Keratinocyte (primary cell): ENCODE measurements around the gene ONECUT2. TPM values are rescaled to one million over a fixed set of nuclear protein-coding genes. Genes with fewer than 3 reads are reported as not detected.

Experiments used
- DNase-seq: peaks from one replicate; pipeline ENCODE4 v3.0.0-alpha.2; 2011; ENCODE audit warnings: low read depth, missing footprints, low spot score
- FAIRE-seq: peaks from 2 replicates; lab custom pipeline; 2011; peaks lifted over from hg19 to GRCh38; lab: Jason Lieb, UNC
- H2AFZ ChIP-seq: 2 replicates; pipeline ENCODE4 v1.6.0; 2012; ENCODE audit warnings: low read length, control low read depth, inconsistent platforms; ENCODE audit not compliant: control insufficient read depth
- H3K27ac ChIP-seq: 2 replicates; pipeline ENCODE4 v1.5.1; 2011; ENCODE audit warnings: low read length; ENCODE audit not compliant: control insufficient read depth, insufficient read depth
- H3K27me3 ChIP-seq: 3 replicates; pipeline ENCODE4 v1.6.0; 2011; ENCODE audit warnings: low read length; ENCODE audit not compliant: control insufficient read depth, insufficient read depth; ENCODE audit errors: extremely low read depth
- H3K36me3 ChIP-seq, 2 experiments: 2 replicates in 1 of 2; 3 replicates in 1 of 2; pipeline ENCODE4 v1.5.1; 2011; ENCODE audit warnings: low read length in 2 of 2, mild to moderate bottlenecking in 1 of 2; ENCODE audit not compliant: control insufficient read depth in 2 of 2, insufficient read depth in 2 of 2; ENCODE audit errors: extremely low read depth in 1 of 2
- H3K4me1 ChIP-seq: 3 replicates; pipeline ENCODE4 v1.5.1; 2011; ENCODE audit warnings: low read length; ENCODE audit not compliant: control insufficient read depth, insufficient read depth; ENCODE audit errors: extremely low read depth
- H3K4me2 ChIP-seq: 3 replicates; pipeline ENCODE4 v1.6.0; 2011; ENCODE audit warnings: low read depth, low read length; ENCODE audit not compliant: control insufficient read depth, insufficient read depth; ENCODE audit errors: extremely low read depth
- H3K4me3 ChIP-seq, 3 experiments: fragments of 200-600 bp in 1 of 3; sonication (generic) in 1 of 3; 2 replicates in 2 of 3; 3 replicates in 1 of 3; pipeline ENCODE4 v1.5.1; 2011 to 2016; ENCODE audit warnings: low read length in 3 of 3, mild to moderate bottlenecking in 3 of 3, control low read depth in 2 of 3, inconsistent platforms in 1 of 3, low read depth in 1 of 3, mixed read lengths in 1 of 3, mixed run types in 1 of 3, moderate library complexity in 1 of 3; ENCODE audit not compliant: control insufficient read depth in 2 of 3, insufficient read depth in 2 of 3; ENCODE audit errors: extremely low read depth in 1 of 3
- H3K79me2 ChIP-seq: 2 replicates; pipeline ENCODE4 v1.6.0; 2012; ENCODE audit warnings: low read length; ENCODE audit not compliant: control insufficient read depth, insufficient read depth
- H3K9ac ChIP-seq: 3 replicates; pipeline ENCODE4 v1.6.0; 2011; ENCODE audit warnings: low read length; ENCODE audit not compliant: control insufficient read depth, insufficient read depth; ENCODE audit errors: extremely low read depth
- H3K9me1 ChIP-seq: 3 replicates; pipeline ENCODE4 v1.6.0; 2011; ENCODE audit warnings: low read length; ENCODE audit not compliant: control insufficient read depth, insufficient read depth; ENCODE audit errors: extremely low read depth
- H3K9me3 ChIP-seq: 2 replicates; pipeline ENCODE4 v1.5.1; 2012; ENCODE audit warnings: low read depth, low read length; ENCODE audit not compliant: control insufficient read depth
- H4K20me1 ChIP-seq: 3 replicates; pipeline ENCODE4 v1.6.0; 2011; ENCODE audit warnings: low read length; ENCODE audit not compliant: control insufficient read depth, insufficient read depth; ENCODE audit errors: extremely low read depth
- CTCF ChIP-seq, 3 experiments: IDR thresholded peaks in 1 of 3; conservative IDR thresholded peaks in 1 of 3; optimal IDR thresholded peaks in 1 of 3; 2 replicates in 2 of 3; 3 replicates in 1 of 3; pipeline versions ENCODE3 to v1.5.1; 2011; ENCODE audit warnings: low read length in 3 of 3, mild to moderate bottlenecking in 3 of 3, moderate library complexity in 2 of 3, control low read depth in 1 of 3, inconsistent platforms in 1 of 3; ENCODE audit not compliant: insufficient read depth in 2 of 3; ENCODE audit errors: extremely low read depth in 1 of 3
- EZH2 ChIP-seq: IDR thresholded peaks from one replicate; pipeline ENCODE4 v1.6.1; 2012; ENCODE audit warnings: inconsistent platforms, mild to moderate bottlenecking, low read length, moderate library complexity
- dilution Hi-C: fragments of 300-500 bp; cut with MboI; formaldehyde crosslinking; loops from one replicate; pipeline ENCODE4 v1.7.0; 2020; ENCODE audit warnings: low sequenced_read_pairs; ENCODE audit not compliant: extremely low pct_ligation_motif_present
- polyA plus RNA-seq, 5 experiments: library from polyadenylated mRNA; depleted of rRNA in 3 of 5; stranded (reverse) in 3 of 5; stranded (forward) in 1 of 5; unstranded in 1 of 5; fragments of >200 nt; gene quantifications; 1 replicate in 1 of 5; 2 replicates in 3 of 5; 3 replicates in 1 of 5; pipeline versions ENCODE4 v1.2.1 to v1.2.3, GENCODE V29; 2011 to 2012; ENCODE audit warnings: missing spikeins in 2 of 5, low read depth in 1 of 5, low replicate concordance in 1 of 5

ONECUT2 gene
- polyA plus RNA-seq, 1 donor (not counting 4 experiments of a cell fraction or from before 2014, with no cell fraction given) = 0.01 TPM

GRCh38 chr18:57502624-57503023 is 67.5 kb downstream of the ONECUT2 start:
- Histone ChIP-seq H3K79me2 (no peaks in the 10 kb centered on the region), H3K9me1 (no peaks in the 10 kb centered on the region), H3K9me3 (no peaks in the 10 kb centered on the region), H3K9ac (no peak overlapping the region), H3K4me1 (no peaks in the 10 kb centered on the region), H2AFZ (no peak overlapping the region), H4K20me1 (no peaks in the 10 kb centered on the region), H3K4me2 (no peak overlapping the region), H3K27me3 (no peaks in the 10 kb centered on the region), H3K4me3 (no peak overlapping the region), H3K27ac (no peak overlapping the region), H3K36me3 (no peaks in the 10 kb centered on the region)
- dilution Hi-C loops = no loop called here
- no peak for TF ChIP-seq CTCF (optimal IDR thresholded peaks at IDR 0.05 in 1 of 3, IDR thresholded peaks at IDR 0.05 in 1 of 3, conservative IDR thresholded peaks at IDR 0.05 in 1 of 3; ENCODE audit: extremely low read depth in 1 of 3, insufficient read depth in 2 of 3, low read length in 3 of 3)
- no peak for TF ChIP-seq EZH2
- FAIRE-seq (no peak), DNase-seq (no peak)

- no peak for DNase-seq
- no peak for FAIRE-seq
- Histone ChIP-seq H3K4me2 (no peak overlapping the region), H3K79me2 (no peaks in the 10 kb centered on the region), H3K27ac (no peak overlapping the region), H3K4me1 (no peaks in the 10 kb centered on the region), H3K27me3 (no peaks in the 10 kb centered on the region), H3K36me3 (no peaks in the 10 kb centered on the region), H3K9me3 (no peaks in the 10 kb centered on the region), H4K20me1 (no peaks in the 10 kb centered on the region), H3K9ac (no peak overlapping the region), H2AFZ (no peak overlapping the region), H3K9me1 (no peaks in the 10 kb centered on the region), H3K4me3 (no peak overlapping the region)
- dilution Hi-C loops = no loop called here
- TF ChIP-seq EZH2 = no peak
- TF ChIP-seq CTCF (optimal IDR thresholded peaks at IDR 0.05 in 1 of 3, IDR thresholded peaks at IDR 0.05 in 1 of 3, conservative IDR thresholded peaks at IDR 0.05 in 1 of 3; ENCODE audit: extremely low read depth in 1 of 3, insufficient read depth in 2 of 3, low read length in 3 of 3) = no peak
These were observed 70.1 kb downstream of the ONECUT2 start for GRCh38 chr18:57505231-57505630.
